G401.6 (cell line): Measurements from ENCODE around the gene TP53BP1.
"Not testable (repeated sequence)": the region's sequence is repeated elsewhere in the genome, so short reads cannot be mapped to it uniquely, and the experiment has no call there.

ENCODE experiments used
- FAIRE-seq: peaks from 2 replicates; lab custom pipeline; 2012; peaks lifted over from hg19 to GRCh38; lab: Jason Lieb, UNC

The TP53BP1 gene

GRCh38 chr15:43492673-43493601 lies at the start of gene TP53BP1:
Gene TP53BP1 (minus strand): TSS chr15:43493156. CDS start chr15:43493043, 113 bp downstream.
- peak; percentile 97 for FAIRE-seq

- no peak for FAIRE-seq
Measured at GRCh38 chr15:43541785-43542184, 48.8 kb upstream of the TP53BP1 start.

GRCh38 chr15:43538091-43538490 lies 45.1 kb upstream of the TP53BP1 start:
- FAIRE-seq = no peak

GRCh38 chr15:43534897-43535296 lies 41.9 kb upstream of the TP53BP1 start:
- no peak for FAIRE-seq

GRCh38 chr15:43532826-43533225 lies 39.9 kb upstream of the TP53BP1 start:
- not testable (repeated sequence) for FAIRE-seq

GRCh38 chr15:43531018-43531670 lies 38.2 kb upstream of the TP53BP1 start:
- FAIRE-seq = no peak

GRCh38 chr15:43529587-43530345 lies 36.8 kb upstream of the TP53BP1 start:
- no peak for FAIRE-seq

GRCh38 chr15:43529141-43529540 lies 36.2 kb upstream of the TP53BP1 start:
- FAIRE-seq = no peak

- FAIRE-seq = no peak
Measured at GRCh38 chr15:43528542-43529007, 35.6 kb upstream of the TP53BP1 start.

GRCh38 chr15:43527802-43528541 lies 35.0 kb upstream of the TP53BP1 start:
- FAIRE-seq = no peak

- no peak for FAIRE-seq
Measured at GRCh38 chr15:43527016-43527801, 34.3 kb upstream of the TP53BP1 start.

GRCh38 chr15:43526261-43526930 lies 33.4 kb upstream of the TP53BP1 start:
- FAIRE-seq = no peak

- FAIRE-seq = no peak
Measured at GRCh38 chr15:43525131-43525530, 32.2 kb upstream of the TP53BP1 start.

GRCh38 chr15:43524254-43524845 lies 31.4 kb upstream of the TP53BP1 start:
- no peak for FAIRE-seq

- FAIRE-seq = no peak
Measured at GRCh38 chr15:43523646-43524045, 30.7 kb upstream of the TP53BP1 start.

GRCh38 chr15:43522247-43522646 lies 29.3 kb upstream of the TP53BP1 start:
- no peak for FAIRE-seq

- FAIRE-seq = no peak
Measured at GRCh38 chr15:43521419-43521818, 28.5 kb upstream of the TP53BP1 start.

GRCh38 chr15:43520138-43520537 lies 27.2 kb upstream of the TP53BP1 start:
- no peak for FAIRE-seq

- FAIRE-seq = no peak
Measured at GRCh38 chr15:43519196-43519595, 26.2 kb upstream of the TP53BP1 start.

- no peak for FAIRE-seq
Measured at GRCh38 chr15:43518197-43518761, 25.3 kb upstream of the TP53BP1 start.
